ENCODE results near the gene MILR1.

Gene MILR1

GRCh38 chr17:64504769-64505339, 55.9 kb downstream of the MILR1 start:
- in situ Hi-C loops (cut with MboI; ENCODE audit: low pct_unique_long_range_greater_than_20kb, low sequenced_read_pairs, unreplicated experiment), result no loop called here
- no peak for DNase-seq (ENCODE audit: low spot score)
- TF ChIP-seq, protein P1, sequence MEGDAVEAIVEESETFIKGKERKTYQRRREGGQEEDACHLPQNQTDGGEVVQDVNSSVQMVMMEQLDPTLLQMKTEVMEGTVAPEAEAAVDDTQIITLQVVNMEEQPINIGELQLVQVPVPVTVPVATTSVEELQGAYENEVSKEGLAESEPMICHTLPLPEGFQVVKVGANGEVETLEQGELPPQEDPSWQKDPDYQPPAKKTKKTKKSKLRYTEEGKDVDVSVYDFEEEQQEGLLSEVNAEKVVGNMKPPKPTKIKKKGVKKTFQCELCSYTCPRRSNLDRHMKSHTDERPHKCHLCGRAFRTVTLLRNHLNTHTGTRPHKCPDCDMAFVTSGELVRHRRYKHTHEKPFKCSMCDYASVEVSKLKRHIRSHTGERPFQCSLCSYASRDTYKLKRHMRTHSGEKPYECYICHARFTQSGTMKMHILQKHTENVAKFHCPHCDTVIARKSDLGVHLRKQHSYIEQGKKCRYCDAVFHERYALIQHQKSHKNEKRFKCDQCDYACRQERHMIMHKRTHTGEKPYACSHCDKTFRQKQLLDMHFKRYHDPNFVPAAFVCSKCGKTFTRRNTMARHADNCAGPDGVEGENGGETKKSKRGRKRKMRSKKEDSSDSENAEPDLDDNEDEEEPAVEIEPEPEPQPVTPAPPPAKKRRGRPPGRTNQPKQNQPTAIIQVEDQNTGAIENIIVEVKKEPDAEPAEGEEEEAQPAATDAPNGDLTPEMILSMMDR (IDR thresholded peaks at IDR 0.05; ENCODE audit: extremely low read depth, insufficient read depth, missing control alignments), result no peak

DNA sequence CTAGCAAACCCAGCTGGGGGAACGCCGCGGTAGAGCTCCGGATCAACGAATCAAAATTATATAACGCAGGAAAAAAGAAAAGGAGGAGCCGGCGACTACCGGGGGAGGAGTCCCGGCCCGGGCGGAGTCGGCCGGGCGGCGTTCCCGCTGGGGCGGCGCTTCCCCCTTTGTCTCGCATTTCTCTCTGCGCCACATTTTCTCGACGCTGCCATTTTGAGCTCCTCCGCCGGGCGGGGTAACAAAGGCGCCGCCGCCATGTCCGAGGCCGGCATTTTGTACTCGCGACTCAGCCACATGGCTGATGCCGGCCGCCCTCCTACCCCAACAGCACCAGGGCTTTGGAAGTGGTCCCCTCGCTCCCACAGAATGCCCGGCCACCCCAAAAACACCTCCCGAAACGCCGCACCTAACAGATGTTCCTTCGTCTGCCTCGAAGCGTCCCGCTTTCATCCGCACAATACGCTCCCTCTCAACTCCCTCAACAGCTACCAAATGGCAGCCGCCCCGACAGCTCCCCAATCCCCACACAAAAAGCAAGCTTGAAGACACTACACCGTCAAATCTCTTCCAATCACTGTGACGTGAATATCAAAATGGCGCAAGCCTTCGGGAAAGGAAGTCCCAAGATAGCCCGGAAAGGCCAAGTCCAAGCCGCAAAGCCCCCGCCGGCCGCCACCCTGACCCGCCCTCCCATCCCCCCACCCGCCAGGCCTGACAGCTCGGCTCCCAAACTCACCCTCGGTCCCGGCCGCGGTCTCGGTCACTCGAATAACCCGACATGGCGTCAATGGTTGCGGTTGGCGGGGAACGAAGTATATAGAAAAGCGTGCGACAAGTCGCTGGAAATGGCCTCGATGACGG, 56.7 kb downstream of the MILR1 start:
- DNase-seq (ENCODE audit: low spot score), result peak; percentile 84
- in situ Hi-C loops (cut with MboI; ENCODE audit: low pct_unique_long_range_greater_than_20kb, low sequenced_read_pairs, unreplicated experiment), result no loop called here

GRCh38 chr17:64506201-64506575, 57.3 kb downstream of the MILR1 start, which contains the start of gene DDX5:
Gene DDX5 (minus strand): TSS chr17:64506289. CDS start chr17:64506119, 170 bp downstream.
- in situ Hi-C loops (cut with MboI; ENCODE audit: low pct_unique_long_range_greater_than_20kb, low sequenced_read_pairs, unreplicated experiment), result no loop called here
- peak; percentile 95 for DNase-seq (ENCODE audit: low spot score)
- TF ChIP-seq, protein P1 (IDR thresholded peaks at IDR 0.05; ENCODE audit: extremely low read depth, insufficient read depth, missing control alignments), result no peak

More for the DNA sequence above, 56.7 kb downstream of the MILR1 start:
- TF ChIP-seq, protein P1 (IDR thresholded peaks at IDR 0.05; ENCODE audit: extremely low read depth, insufficient read depth, missing control alignments), result no peak

DNA sequence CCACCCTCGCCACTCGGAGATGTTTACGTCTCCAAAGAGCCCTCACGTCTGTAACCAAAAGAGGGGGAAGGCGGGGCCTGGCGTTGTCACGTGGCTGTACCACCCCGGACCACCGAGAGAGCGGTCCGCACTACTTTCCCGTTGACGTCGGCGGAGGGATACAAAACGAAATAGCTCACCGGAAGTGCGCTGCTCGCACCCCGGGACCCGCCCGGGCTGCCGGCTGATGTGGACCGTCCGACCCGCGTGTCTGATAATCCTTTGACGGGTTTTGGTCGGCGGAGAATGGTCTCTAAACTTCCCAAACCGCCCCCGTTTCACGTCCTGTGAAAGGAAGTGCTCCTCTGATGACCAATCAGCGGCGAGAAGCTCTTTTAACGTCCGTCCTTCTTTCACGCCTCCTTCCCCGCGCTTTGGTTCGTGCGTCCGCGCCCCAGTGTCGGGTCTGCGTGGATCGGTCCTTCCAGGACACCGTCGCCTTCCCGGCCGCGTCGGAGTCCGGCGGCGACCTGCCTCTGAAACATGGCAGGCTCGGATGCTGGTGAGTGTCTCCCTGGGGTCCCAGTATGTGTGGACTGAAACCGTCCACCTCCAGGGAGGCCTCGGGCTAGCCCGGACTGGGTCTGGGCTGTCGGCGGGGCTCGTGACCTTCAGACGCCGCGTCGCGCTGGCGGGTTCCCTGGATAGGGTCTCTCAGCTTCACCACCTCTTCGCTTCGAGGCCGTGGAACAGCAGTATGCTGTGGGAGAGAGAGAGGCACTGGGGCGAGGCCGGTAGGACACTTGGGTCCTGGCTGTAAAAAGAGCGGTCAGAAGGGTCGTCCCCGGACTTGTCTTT, 57.9 kb downstream of the MILR1 start, which contains the start of gene CEP95:
Gene CEP95 (plus strand): TSS at position 402 of the 837 bp plus-strand sequence. CDS start 121 bp downstream, at position 523.
- TF ChIP-seq, protein P1 (IDR thresholded peaks at IDR 0.05; ENCODE audit: extremely low read depth, insufficient read depth, missing control alignments), result no peak
- DNase-seq (ENCODE audit: low spot score), result peak; percentile 93
- in situ Hi-C loops (cut with MboI; ENCODE audit: low pct_unique_long_range_greater_than_20kb, low sequenced_read_pairs, unreplicated experiment), result no loop called here

DNA sequence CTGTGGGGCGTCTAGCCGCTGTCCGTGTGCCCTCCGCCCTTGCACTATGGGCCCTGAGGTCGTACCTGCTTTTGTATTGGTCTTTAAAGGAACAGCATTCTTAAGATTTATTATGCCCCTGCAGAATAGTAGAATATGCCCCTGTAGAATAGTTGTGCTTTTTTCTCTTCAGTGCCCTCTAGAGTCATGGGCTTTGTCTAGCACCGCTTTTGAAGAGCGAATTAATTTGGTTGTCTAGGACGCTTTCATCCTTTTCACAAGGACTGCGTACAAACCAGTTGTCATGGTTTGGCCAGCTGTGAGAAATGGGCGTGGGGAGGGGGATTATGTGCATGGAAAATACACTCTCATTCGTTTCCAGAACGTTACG, 58.5 kb downstream of the MILR1 start:
- in situ Hi-C loops (cut with MboI; ENCODE audit: low pct_unique_long_range_greater_than_20kb, low sequenced_read_pairs, unreplicated experiment), result no loop called here
- DNase-seq (ENCODE audit: low spot score), result peak; percentile 72
- TF ChIP-seq, protein P1 (IDR thresholded peaks at IDR 0.05; ENCODE audit: extremely low read depth, insufficient read depth, missing control alignments), result peak; percentile 59

- in situ Hi-C loops (cut with MboI; ENCODE audit: low pct_unique_long_range_greater_than_20kb, low sequenced_read_pairs, unreplicated experiment), result no loop called here
- no peak for DNase-seq (ENCODE audit: low spot score)
- TF ChIP-seq, protein P1 (IDR thresholded peaks at IDR 0.05; ENCODE audit: extremely low read depth, insufficient read depth, missing control alignments), result no peak
These were observed 59.8 kb downstream of the MILR1 start for GRCh38 chr17:64508683-64509082.

All from GM13977 (cell line).